HG02884 (cell line): ENCODE results near the gene PDIA4.
"Not testable (repeated sequence)": the region's sequence is repeated elsewhere in the genome, so short reads cannot be mapped to it uniquely, and the experiment has no call there.

Experiments
- ATAC-seq: cut with Tn5 transposase; IDR thresholded peaks from one replicate; pipeline ENCODE4 v1.9.1; 2021; ENCODE audit warnings: mild to moderate bottlenecking, moderate library complexity; ENCODE audit not compliant: unreplicated experiment

The PDIA4 gene

DNA sequence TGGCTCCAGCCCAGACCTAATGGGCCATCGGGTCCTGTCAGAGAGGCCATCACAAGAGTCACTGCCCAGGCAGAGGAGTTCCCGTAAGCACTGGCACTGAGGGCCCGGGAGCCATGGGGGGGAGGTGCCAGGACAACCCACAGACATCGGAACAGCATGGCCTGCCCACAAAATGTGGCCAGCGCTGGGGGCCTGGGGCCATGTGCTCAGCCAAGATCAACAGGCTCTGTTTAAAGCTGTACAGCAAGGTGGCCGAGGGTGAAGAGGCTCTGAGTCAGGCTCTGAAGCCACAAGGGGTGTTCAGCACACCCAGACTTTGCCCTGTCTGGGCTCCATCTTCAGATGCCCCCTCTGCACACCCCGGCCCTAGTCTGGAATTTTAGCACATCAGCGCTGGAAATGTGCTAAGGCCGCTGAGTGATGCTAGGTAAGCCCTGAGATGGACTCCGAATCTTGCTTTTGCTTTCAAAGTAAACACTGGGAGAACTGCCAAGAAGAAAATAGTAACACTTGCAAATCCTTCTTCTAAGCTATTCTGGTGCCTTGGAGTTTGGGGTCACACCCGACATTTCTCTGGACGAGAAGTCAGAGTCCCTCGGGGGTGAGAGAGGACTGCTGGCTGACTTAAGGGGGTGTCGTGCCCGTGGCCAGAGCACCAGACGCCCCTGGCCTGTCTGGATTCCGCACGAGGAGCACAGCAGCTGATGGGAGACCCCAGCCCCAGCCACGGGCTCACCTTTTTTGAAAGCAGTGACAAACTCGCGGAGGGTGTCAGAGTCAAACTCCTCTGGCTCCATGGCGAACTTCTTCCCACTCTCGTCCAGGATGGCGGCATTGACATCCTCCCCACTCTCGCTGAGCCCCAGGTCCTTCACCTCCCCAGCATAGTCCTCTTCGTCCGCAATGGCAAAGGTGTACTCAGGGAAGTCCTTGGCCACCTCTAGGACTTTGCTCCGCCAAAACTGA lies 23.6 kb downstream of the PDIA4 start:
- ATAC-seq = no peak

DNA sequence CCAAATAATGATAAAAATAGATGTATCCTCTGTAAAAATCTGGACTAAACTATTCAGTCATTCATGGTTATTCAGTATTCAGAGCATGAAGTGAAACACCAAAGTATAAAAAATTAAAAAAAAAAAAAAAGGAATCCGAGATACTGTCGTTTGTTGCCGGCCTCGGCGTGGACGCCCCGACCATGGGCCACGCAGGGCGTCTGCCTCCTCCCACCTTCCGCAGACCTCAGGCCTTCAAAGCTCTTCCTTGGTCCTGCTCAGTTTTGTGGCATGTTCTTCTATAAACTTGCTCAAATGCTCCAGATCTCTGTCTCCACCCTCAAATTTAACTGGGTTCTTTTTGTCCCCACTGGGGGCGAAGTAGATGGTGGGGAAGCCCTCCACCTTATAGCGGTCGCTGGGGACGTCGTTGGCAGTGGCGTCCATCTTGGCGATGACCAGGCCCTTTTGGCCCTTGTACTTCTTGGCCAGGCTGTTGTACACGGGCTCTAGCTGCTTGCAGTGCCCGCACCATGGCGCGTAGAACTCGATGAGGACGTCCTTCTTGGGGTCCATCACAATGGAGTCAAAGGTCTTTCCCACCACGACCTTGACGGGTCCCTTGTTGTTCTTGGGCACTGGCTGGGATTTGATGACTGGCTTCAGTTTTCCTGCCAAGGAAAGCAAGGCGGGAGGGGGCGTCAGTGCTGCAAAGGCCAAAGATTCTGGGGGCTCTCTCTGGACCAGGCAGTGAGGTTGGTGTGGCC lies 24.6 kb downstream of the PDIA4 start:
- no peak for ATAC-seq

DNA sequence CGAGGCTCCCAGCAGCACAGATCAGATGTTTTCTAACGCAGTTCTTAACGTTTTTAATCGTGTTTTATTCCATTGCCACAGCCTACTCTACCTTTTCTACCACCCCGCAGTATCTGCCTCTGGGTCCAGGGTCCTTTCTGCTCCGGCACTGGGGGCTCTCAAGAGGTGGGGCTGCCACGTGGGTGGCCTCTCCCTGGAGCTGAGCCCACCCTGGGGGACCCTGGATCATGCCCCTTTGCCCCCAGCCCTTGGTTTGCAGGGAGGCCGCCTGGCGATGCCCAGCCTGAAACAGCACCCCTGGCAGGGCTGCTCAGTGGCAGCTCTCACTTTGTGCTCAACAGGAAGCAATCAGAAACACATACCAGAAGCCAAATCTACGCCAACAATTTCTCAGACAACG lies 25.3 kb downstream of the PDIA4 start:
- no peak for ATAC-seq

DNA sequence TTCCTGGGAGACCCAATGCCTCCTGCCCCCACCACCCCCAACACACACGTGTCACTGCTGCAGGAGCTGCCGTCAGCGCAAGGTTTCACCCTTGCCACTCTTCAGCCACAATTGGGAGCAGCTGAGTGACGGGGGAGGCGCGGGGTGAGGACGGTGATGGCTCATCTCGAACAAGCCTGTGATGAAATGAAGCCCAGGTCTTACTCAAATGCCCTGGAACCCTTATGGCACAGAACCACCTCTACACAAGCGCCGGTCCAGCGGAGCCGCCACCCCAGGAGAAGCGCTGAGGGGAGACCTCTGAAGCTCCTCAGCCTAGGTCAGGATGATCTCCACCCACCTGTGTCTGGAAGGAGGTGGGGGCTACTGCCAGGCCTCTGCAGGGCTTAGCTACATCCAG lies 25.7 kb downstream of the PDIA4 start:
- ATAC-seq = no peak

DNA sequence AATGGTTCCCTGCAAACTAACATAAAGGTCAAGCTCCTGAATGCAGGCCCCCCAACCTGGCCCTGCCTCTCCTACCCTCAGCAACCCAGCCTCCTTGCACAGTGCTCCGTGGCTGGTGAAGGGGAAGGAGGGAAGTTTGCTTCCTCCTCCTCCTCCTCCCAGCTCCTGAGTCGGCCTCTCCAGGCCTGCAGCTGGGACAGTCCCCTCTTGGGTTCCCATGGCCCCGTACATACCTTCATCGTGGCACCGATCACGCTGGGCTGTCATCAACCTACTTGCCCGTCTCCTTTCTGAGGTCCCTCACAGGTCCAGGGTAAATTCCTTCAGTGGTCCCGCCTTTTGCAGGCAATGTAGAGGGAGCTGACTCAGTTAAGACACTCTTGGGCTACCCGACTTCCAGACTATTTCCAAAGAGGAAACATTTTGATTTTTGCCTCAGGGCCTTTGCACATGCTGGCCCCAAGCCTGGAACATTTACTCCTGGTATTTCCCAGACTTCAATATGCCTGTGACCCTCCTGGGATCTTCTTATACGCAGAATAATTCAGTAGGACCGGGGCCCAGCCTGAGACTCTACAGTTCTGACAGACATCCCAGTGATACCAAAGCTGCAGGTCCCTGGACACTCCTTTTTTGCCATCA lies 26.8 kb downstream of the PDIA4 start:
- no peak for ATAC-seq

DNA sequence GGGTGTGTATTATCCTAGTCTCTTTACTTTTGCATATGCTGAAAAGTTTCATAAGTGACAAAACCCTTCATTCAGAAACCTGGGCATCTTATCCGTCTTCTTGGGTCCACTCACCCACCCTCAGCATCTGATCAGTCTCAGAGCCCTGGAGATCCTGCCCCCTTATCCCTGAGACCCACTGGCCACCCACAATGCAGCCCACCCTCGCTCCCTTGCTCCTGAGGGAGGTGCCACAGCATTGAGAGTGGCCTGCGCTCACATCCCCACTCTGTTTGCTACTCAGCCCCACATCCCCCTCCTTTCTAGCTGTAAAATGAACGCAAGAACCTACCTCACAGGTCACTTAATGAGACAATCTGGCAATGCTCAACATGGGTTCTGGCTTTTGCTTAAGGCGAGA lies 27.3 kb downstream of the PDIA4 start:
- ATAC-seq = no peak

DNA sequence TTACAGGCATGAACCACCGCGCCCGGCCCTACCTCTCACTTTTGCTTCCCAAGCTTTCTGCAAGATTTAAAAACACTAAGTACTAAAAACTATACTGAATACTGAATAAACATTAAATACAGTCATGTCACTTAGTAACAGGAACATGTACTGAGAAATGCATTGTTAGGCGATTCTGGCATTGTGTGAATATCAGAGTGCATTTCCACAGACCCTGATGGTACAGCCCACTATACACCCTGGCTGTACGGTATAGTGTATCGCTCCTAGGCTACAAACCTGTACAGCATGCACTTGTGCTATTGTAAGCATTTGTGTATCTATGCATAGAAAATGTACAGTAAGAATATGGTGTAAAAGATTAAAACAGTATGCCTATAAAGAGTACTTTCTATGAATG lies 29.1 kb downstream of the PDIA4 start:
- no peak for ATAC-seq

DNA sequence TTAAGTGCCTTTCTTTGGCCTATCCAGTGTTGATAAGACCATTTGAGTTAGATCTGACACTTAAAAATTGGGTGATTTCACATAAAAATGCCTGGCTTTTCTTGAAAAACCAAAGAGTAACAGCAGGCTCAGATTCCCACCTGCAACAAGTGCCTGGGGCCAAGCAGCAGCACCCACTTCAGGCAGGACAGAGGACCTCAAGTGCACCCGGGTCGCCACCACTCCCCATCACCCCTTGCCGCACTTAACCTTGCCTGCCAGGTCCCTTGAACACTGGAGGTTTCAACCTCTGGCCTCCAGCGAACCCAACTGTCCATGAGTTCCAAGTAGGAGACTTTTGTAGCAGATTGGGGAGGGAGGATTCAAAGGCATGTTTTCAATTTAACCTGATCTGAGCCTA lies 30.8 kb downstream of the PDIA4 start:
- ATAC-seq = no peak

DNA sequence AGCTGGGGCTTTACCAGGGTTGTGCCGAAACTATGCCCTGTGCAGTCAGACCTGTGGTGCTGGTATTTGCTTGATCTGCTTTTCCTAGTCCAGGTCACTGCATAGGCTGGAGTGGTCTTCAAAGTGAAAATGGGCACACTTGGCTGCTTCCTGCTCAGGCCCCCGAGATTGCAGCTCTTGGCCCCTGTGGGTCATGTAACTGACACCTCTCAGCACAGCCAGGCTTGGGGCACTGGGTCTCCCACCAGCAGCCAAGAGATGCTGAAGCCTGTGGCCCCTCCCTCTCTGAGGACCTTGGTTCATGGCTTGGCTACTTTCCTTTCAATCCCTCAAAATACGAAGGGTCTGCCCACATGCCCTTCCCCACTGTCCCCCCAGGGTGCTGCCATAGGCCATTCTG lies 33.7 kb downstream of the PDIA4 start:
- ATAC-seq = no peak

DNA sequence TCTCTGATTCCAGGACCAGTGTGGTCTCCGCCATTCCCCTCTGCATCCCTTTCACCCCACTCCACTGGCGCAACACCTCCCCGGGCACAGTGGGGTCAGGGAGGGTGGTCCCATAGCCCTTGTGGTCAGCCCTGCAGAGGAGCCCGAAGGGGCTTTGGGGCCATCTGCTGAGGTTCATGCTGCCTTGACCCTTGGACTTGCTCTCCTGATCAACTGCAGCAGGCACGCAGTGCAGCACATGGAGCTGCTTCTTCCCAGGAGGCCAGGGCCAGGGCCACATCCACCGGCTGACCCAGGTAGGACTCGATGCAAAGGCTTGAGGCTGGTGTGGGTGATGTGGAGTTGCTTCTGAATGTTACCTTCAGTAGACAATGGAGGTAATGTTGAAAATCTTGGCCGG lies 35.1 kb downstream of the PDIA4 start:
- no peak for ATAC-seq

DNA sequence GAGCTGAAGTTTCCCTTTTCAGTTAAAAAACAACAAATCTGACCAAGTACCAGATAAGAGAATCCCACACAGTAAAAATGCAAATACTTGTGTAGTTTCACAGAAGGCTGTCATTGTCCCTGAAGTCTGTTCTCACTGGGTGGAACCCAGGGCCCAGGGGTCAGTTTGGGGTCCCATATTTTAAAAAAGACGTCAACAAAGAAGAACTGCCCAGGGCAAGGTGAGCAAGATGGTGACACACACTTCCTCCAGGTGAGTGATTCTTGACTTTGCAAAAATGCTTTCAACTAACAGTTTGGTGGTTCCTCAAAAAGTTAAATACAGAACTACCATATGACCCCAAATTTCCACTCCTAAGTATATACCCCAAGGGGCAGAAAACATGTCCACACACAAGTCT lies 36.8 kb downstream of the PDIA4 start:
- no peak for ATAC-seq

DNA sequence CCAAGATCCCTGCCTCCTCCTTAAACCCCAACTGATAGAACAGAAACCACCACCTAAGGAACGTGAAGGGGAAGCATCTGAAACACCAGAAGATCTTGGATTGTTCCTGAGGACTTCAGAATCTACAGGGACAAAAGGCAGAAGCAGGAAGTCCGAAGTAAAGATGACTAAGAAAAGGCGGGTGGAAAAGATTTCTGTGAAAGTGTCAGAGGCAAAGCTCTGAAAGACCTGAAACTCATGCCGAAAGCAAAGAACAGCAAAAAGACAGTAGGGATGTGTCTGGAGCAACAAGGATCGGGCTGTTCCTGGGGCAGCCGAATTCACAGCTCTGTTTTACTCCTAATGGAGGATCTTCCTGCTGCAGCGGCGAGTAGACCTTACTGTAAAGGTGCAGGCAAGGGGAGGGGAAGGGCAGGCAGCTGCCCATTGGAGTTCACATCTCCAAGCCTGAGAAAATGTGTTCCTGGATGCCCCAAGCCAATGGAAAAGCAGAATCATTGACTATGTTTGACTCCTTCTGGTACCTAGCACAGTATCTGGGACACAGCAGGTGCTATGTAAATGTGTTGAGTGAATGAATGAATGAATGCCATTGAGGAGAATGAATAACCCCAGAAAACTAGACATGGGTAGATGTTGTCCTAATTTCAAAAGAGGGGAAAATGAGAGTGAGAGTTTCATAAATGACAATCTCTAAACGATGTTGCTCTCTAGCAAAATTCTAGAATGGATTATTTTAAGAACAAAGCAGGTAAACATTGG lies 40.4 kb downstream of the PDIA4 start:
- ATAC-seq = peak; percentile 0

DNA sequence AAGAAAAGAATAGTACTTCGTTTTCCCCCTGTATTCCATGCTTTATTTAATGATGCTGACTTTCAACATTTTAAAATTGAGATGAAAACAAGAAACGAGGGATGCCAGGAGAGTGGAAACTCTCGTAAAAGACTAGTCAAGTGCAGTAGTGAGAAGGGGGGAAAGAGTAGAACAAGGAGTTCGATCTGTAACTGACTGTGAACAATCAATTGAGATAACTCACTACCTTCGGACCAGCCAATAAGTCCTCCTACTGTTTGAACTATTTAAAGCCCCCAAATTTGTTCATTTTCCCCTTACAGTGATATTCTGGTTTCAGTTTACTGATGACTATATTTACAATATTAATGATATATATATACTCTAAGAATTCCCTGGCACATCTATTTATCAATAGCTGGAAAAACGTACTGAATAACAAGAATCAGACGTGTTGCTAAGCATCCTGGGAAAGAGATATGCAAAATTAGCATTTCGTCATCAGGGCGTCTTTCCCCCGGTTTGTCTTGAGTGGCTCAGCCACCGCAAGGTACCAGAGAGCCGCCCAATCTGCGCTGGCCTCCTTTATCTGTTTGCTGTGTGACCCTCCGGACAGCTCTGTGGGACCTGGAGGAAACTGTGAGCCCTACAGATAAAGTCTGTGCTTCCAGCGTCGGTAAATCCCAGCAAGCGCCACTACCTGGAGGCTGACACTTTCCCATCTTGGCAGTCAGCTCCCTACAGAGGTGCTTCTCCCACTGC lies 41.1 kb downstream of the PDIA4 start:
- peak; percentile 83 for ATAC-seq

DNA sequence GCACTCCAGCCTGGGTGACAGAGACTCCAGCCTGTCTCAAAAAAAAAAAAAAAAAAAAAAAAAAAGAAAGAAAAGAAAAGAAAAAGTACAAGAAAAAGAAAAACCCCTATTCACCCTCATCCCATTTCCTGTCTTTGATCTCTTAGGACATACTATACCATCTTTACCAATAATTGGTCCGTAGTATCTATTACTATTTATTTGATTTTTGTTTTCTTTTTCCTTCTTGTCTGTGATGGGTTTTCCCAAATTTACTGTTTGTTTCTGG lies 41.6 kb downstream of the PDIA4 start:
- ATAC-seq = no peak

DNA sequence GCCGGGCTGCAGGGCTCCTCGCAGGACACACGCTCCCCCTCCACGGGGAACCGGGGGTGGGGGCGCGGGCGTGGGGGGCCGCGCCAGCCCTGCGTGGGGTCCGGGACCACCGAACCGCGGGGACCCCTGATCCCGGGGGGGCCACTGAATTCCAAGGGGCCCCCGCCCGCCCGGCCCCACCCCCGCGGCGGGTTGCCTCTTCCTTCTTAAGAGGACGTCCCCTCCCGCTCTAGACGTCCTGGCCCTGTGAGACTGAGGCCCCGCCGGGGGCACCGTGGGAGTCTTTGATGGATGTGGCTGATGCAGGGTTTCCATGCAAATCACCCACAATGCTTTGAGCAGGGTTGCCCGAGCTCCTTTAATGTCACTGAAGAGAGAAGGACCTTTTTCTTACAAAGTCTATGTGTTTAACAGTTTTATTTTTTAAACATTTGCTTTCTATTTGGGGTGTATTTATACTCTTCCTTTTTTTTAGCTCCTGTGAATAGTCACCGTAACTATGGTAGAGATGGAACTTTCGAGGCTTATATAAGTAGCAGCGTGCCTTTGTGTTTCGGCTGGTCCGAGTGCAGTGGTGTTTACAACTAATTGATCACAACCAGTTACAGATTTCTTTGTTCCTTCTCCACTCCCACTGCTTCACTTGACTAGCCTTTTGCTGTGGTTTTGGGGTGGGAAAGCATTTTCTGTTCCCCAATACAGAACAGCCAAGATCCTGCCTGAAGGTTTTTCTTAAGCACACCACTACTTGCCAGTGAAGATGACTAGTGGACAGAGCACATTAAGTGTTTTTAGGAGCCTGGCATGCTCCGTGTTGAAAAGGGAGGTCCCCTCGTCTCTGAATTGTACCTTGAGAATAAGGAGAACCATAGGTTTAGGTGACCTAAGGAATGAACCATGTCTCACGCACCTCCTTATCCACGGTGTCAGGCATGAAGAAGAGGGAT lies 44.8 kb downstream of the PDIA4 start:
- ATAC-seq = peak; percentile 56

DNA sequence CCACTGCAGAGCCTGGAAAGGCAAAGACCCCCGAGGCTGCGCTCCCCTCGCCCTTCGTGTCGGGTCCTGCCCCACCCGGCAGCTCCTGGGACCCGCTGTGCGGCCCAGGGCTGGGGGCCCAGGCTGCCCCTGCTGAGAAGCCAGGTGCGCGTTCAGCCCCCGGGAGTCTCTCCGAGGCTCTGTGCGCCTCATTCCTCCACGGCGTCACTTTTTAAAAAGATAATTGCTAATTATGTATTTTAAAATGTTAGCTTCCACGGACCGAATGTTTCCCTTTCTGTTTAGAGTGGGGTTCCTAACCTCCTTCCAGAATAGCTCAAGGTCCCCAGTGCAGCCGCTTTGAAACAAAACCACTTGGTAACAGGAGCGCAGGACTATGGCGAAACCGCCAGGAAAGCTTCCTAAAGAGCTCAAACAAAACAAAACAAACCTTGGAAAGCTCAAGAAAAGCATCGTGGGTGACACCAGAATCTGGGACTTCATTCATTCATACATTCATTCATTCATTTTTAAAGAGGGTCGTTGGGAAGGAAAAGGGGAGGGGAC lies 45.6 kb downstream of the PDIA4 start:
- ATAC-seq = no peak

DNA sequence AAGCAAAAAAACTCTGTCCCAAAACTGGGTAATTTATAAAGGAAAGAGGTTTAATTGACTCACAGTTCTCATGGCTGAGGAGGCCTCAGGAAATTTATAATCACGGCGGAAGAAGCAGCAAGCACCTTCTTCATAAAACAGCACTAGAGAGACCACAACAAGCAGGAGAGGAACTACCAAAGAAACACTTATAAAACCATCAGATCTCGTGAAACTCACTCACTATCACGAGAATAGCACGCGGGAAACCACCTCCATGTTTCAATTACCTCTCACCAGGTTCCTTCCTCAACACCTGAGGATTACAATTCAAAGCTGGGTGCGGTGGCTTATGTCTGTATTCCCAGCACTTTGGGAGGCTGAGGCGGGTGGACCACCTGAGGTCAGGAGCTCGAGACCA lies 48.5 kb downstream of the PDIA4 start:
- no peak for ATAC-seq

DNA sequence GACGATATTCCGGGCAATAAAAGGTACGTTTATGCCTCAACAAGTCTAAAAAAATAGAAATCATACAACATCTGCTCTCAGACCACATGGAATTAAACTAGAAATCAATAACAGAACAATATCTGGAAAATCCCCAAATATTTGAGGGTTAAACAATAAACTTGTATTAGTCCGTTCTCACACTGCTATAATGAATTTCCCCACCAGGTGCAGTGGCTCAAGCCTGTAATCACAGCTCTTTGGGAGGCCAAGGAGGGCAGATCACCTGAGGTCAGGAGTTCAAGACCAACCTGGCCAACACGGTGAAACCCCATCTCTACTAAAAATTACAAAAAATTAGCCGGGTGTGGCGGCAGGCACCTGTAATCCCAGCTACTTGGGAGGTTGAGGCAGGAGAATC lies 49.2 kb downstream of the PDIA4 start:
- ATAC-seq = not testable (repeated sequence)

DNA sequence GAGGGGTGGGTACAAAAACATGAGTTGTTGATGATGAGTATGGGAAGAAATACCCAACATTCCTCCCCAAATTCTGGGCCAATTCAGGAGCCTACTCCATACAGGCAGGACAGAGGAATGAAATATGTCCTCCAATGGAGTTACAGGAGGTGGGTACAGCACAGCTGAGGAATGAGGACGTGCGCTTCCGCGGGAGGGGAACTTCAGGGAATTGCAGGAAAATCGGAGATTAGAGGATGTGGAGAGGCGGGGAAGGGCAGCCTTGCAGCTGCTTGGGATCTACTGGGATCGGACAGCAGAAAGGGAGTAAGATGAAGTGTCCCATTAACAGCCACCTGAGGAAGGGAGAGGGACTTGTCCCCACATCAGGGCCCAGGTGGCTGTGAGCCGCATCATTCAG lies 50.2 kb downstream of the PDIA4 start:
- ATAC-seq = no peak
